ENCODE results near the gene GNG13.
A peak's percentile ranks its signal among the peaks of the same experiment; 100 is the strongest.

The GNG13 gene

DNA sequence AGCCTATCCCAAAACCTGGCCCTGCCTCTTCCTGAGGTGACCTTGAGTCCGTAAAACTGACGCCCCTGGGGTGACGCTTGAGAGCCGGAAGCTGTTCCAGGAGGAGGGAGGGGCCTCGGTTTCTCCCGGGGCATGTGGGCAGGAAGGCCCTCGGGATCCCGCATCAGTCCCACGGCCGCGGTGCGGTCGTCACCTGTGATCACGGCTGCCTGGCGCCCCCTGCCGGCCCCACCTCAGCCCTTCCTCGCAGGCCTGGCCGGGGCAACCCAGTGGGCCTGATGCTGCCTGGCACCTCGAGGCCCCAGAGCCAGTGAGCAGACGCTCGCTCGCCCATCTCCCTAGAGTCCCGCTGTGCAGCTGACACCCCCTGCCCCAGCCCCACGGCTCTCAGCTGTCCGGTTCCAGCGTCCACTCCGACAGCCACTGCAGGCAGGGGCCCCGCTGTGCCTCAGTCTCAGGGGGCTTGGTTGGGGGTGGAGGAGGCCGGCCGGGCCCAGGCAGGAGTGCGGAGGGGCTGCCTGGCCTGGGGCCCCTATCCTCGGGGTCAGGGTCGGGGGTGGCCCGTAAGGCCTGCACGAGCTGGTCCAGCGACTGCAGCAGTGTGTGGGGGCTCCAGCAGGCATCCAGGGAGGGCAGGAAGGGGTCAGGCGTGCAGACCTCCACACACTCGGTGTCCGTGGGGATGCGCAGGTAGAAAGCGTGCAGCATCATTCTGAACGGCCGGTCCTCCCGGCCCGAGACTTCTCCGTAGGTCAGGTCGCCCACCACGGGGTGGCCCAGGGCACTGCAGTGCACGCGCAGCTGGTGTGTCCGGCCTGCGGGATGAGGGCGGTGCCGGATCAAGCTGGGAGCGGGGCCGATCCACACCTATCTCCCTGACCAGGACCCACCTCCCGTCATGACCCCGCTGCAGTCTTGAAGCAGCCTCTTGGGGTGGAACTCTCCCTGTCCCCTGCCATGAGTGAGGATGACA, 14.7 kb downstream of the GNG13 start (continued):
- TF ChIP-seq, protein P1, sequence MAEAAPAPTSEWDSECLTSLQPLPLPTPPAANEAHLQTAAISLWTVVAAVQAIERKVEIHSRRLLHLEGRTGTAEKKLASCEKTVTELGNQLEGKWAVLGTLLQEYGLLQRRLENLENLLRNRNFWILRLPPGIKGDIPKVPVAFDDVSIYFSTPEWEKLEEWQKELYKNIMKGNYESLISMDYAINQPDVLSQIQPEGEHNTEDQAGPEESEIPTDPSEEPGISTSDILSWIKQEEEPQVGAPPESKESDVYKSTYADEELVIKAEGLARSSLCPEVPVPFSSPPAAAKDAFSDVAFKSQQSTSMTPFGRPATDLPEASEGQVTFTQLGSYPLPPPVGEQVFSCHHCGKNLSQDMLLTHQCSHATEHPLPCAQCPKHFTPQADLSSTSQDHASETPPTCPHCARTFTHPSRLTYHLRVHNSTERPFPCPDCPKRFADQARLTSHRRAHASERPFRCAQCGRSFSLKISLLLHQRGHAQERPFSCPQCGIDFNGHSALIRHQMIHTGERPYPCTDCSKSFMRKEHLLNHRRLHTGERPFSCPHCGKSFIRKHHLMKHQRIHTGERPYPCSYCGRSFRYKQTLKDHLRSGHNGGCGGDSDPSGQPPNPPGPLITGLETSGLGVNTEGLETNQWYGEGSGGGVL (tag by site-specific recombination; IDR thresholded peaks at IDR 0.05) = no peak
- TF ChIP-seq ZNF221 (tag by site-specific recombination; IDR thresholded peaks at IDR 0.05; ENCODE audit: borderline replicate concordance) = no peak
- TF ChIP-seq ZNF544 (tag by site-specific recombination; IDR thresholded peaks at IDR 0.05) = no peak
- TF ChIP-seq MZF1 (tag by site-specific recombination; IDR thresholded peaks at IDR 0.05; ENCODE audit: borderline replicate concordance) = no peak
- TF ChIP-seq ZNF311 (tag by site-specific recombination; IDR thresholded peaks at IDR 0.05; ENCODE audit: borderline replicate concordance) = no peak
- TF ChIP-seq, protein P2, sequence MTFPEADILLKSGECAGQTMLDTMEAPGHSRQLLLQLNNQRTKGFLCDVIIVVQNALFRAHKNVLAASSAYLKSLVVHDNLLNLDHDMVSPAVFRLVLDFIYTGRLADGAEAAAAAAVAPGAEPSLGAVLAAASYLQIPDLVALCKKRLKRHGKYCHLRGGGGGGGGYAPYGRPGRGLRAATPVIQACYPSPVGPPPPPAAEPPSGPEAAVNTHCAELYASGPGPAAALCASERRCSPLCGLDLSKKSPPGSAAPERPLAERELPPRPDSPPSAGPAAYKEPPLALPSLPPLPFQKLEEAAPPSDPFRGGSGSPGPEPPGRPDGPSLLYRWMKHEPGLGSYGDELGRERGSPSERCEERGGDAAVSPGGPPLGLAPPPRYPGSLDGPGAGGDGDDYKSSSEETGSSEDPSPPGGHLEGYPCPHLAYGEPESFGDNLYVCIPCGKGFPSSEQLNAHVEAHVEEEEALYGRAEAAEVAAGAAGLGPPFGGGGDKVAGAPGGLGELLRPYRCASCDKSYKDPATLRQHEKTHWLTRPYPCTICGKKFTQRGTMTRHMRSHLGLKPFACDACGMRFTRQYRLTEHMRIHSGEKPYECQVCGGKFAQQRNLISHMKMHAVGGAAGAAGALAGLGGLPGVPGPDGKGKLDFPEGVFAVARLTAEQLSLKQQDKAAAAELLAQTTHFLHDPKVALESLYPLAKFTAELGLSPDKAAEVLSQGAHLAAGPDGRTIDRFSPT (tag by site-specific recombination; IDR thresholded peaks at IDR 0.05) = no peak
- TF ChIP-seq, protein P3, sequence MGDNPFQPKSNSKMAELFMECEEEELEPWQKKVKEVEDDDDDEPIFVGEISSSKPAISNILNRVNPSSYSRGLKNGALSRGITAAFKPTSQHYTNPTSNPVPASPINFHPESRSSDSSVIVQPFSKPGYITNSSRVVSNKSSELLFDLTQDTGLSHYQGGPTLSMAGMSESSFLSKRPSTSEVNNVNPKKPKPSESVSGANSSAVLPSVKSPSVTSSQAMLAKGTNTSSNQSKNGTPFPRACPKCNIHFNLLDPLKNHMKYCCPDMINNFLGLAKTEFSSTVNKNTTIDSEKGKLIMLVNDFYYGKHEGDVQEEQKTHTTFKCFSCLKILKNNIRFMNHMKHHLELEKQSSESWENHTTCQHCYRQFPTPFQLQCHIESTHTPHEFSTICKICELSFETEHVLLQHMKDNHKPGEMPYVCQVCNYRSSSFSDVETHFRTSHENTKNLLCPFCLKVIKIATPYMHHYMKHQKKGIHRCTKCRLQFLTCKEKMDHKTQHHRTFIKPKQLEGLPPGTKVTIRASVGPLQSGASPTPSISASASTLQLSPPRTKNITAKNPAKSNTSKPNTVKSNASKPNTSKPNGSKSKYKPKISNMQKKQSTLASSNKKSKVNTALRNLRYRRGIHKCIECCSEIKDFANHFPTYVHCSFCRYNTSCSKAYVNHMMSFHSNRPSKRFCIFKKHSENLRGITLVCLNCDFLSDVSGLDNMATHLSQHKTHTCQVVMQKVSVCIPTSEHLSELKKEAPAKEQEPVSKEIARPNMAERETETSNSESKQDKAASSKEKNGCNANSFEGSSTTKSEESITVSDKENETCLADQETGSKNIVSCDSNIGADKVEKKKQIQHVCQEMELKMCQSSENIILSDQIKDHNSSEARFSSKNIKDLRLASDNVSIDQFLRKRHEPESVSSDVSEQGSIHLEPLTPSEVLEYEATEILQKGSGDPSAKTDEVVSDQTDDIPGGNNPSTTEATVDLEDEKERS (tag by site-specific recombination; IDR thresholded peaks at IDR 0.05) = no peak
- no peak for TF ChIP-seq KLF10 (tag by site-specific recombination; IDR thresholded peaks at IDR 0.05)
- TF ChIP-seq, protein P4, sequence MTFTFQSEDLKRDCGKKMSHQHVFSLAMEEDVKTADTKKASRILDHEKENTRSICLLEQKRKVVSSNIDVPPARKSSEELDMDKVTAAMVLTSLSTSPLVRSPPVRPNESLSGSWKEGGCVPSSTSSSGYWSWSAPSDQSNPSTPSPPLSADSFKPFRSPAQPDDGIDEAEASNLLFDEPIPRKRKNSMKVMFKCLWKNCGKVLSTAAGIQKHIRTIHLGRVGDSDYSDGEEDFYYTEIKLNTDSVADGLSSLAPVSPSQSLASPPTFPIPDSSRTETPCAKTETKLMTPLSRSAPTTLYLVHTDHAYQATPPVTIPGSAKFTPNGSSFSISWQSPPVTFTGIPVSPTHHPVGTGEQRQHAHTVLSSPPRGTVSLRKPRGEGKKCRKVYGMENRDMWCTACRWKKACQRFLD (tag by site-specific recombination; IDR thresholded peaks at IDR 0.05) = no peak
- TF ChIP-seq, protein P5, sequence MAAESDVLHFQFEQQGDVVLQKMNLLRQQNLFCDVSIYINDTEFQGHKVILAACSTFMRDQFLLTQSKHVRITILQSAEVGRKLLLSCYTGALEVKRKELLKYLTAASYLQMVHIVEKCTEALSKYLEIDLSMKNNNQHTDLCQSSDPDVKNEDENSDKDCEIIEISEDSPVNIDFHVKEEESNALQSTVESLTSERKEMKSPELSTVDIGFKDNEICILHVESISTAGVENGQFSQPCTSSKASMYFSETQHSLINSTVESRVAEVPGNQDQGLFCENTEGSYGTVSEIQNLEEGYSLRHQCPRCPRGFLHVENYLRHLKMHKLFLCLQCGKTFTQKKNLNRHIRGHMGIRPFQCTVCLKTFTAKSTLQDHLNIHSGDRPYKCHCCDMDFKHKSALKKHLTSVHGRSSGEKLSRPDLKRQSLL (tag by site-specific recombination; IDR thresholded peaks at IDR 0.05) = no peak
- no peak for TF ChIP-seq ZNF10 (tag by site-specific recombination; IDR thresholded peaks at IDR 0.05)
- TF ChIP-seq ZNF843 (tag by site-specific recombination; IDR thresholded peaks at IDR 0.05) = no peak
- TF ChIP-seq ZNF514 (tag by site-specific recombination; IDR thresholded peaks at IDR 0.05) = no peak
- TF ChIP-seq GFI1B (tag by site-specific recombination; IDR thresholded peaks at IDR 0.05) = no peak
- peak; percentile 72 for TF ChIP-seq IKZF3 (tag by site-specific recombination; IDR thresholded peaks at IDR 0.05)
- TF ChIP-seq ZNF341 (tag by site-specific recombination; IDR thresholded peaks at IDR 0.05; ENCODE audit: low read depth) = peak; percentile 80
- TF ChIP-seq SCRT2 (tag by site-specific recombination; IDR thresholded peaks at IDR 0.05) = no peak
- TF ChIP-seq ZNF776 (tag by site-specific recombination; IDR thresholded peaks at IDR 0.05; ENCODE audit: borderline replicate concordance) = no peak
- no peak for TF ChIP-seq ZNF701 (tag by site-specific recombination; IDR thresholded peaks at IDR 0.05)
- no peak for TF ChIP-seq ZNF585B (tag by site-specific recombination; IDR thresholded peaks at IDR 0.05)
- TF ChIP-seq HOXC10 (CRISPR knock-in tag; IDR thresholded peaks at IDR 0.05) = no peak
- TF ChIP-seq, protein P6, sequence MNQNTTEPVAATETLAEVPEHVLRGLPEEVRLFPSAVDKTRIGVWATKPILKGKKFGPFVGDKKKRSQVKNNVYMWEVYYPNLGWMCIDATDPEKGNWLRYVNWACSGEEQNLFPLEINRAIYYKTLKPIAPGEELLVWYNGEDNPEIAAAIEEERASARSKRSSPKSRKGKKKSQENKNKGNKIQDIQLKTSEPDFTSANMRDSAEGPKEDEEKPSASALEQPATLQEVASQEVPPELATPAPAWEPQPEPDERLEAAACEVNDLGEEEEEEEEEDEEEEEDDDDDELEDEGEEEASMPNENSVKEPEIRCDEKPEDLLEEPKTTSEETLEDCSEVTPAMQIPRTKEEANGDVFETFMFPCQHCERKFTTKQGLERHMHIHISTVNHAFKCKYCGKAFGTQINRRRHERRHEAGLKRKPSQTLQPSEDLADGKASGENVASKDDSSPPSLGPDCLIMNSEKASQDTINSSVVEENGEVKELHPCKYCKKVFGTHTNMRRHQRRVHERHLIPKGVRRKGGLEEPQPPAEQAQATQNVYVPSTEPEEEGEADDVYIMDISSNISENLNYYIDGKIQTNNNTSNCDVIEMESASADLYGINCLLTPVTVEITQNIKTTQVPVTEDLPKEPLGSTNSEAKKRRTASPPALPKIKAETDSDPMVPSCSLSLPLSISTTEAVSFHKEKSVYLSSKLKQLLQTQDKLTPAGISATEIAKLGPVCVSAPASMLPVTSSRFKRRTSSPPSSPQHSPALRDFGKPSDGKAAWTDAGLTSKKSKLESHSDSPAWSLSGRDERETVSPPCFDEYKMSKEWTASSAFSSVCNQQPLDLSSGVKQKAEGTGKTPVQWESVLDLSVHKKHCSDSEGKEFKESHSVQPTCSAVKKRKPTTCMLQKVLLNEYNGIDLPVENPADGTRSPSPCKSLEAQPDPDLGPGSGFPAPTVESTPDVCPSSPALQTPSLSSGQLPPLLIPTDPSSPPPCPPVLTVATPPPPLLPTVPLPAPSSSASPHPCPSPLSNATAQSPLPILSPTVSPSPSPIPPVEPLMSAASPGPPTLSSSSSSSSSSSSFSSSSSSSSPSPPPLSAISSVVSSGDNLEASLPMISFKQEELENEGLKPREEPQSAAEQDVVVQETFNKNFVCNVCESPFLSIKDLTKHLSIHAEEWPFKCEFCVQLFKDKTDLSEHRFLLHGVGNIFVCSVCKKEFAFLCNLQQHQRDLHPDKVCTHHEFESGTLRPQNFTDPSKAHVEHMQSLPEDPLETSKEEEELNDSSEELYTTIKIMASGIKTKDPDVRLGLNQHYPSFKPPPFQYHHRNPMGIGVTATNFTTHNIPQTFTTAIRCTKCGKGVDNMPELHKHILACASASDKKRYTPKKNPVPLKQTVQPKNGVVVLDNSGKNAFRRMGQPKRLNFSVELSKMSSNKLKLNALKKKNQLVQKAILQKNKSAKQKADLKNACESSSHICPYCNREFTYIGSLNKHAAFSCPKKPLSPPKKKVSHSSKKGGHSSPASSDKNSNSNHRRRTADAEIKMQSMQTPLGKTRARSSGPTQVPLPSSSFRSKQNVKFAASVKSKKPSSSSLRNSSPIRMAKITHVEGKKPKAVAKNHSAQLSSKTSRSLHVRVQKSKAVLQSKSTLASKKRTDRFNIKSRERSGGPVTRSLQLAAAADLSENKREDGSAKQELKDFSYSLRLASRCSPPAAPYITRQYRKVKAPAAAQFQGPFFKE (tag by site-specific recombination; IDR thresholded peaks at IDR 0.05; ENCODE audit: borderline replicate concordance) = no peak
- no peak for TF ChIP-seq ZNF239 (tag by site-specific recombination; IDR thresholded peaks at IDR 0.05)
- TF ChIP-seq TRIM28 (IDR thresholded peaks at IDR 0.05; ENCODE audit: borderline replicate concordance, low read length) = no peak

Measured in HEK293 (cell line).